CD14-positive monocyte (primary cell): Measurements from ENCODE around the gene CDKN1B. TPM values are rescaled to one million over a fixed set of nuclear protein-coding genes. Genes with fewer than 3 reads are reported as not detected.

Experiments used
- DNase-seq, 3 donors: peaks; one replicate each; pipeline ENCODE4 v3.0.0-alpha.2; 2011 to 2022
- H2AFZ ChIP-seq: 2 replicates; pipeline ENCODE4 v1.6.0; 2012; ENCODE audit warnings: mild to moderate bottlenecking, low read depth, low read length, inconsistent platforms; ENCODE audit not compliant: insufficient read depth, poor library complexity, severe bottlenecking
- H3K27ac ChIP-seq, 2 donors: 1 replicate in 1 of 2; 2 replicates in 1 of 2; pipeline ENCODE4 v1.5.1; 2012 to 2013; ENCODE audit warnings: low read length in 2 of 2, control low read depth in 1 of 2, inconsistent platforms in 1 of 2, low read depth in 1 of 2, mild to moderate bottlenecking in 1 of 2
- H3K27me3 ChIP-seq, 2 donors: one replicate each; pipeline versions ENCODE4 v1.6.0 to v1.6.1; 2011 to 2013; ENCODE audit warnings: low read length in 2 of 2; ENCODE audit not compliant: control insufficient read depth in 2 of 2, insufficient read depth in 2 of 2
- H3K36me3 ChIP-seq, 2 donors: replicated peaks in 1 of 2; 1 replicate in 1 of 2; 2 replicates in 1 of 2; pipeline versions ENCODE4 v1.5.1 to v1.6.1; 2012 to 2013; ENCODE audit warnings: low read length in 2 of 2, control low read depth in 1 of 2, inconsistent platforms in 1 of 2, mild to moderate bottlenecking in 1 of 2; ENCODE audit not compliant: insufficient read depth in 2 of 2, control insufficient read depth in 1 of 2
- H3K4me1 ChIP-seq, 2 donors: 1 replicate in 1 of 2; 2 replicates in 1 of 2; pipeline versions ENCODE4 v1.5.1 to v1.6.1; 2012 to 2013; ENCODE audit warnings: low read length in 2 of 2, control low read depth in 1 of 2, inconsistent platforms in 1 of 2, mild to moderate bottlenecking in 1 of 2, moderate library complexity in 1 of 2; ENCODE audit not compliant: insufficient read depth in 2 of 2, control insufficient read depth in 1 of 2
- H3K4me2 ChIP-seq: replicated peaks from 2 replicates; pipeline ENCODE3; 2012; ENCODE audit warnings: low read length, moderate library complexity, mild to moderate bottlenecking; ENCODE audit not compliant: poor library complexity, severe bottlenecking; ENCODE audit errors: extremely low read depth
- H3K4me3 ChIP-seq, 3 experiments: fragments of 200-600 bp in 1 of 3; sonication (generic) in 1 of 3; replicated peaks in 1 of 3; 1 replicate in 2 of 3; 2 replicates in 1 of 3; pipeline ENCODE4 v1.5.1; 2011 to 2013; ENCODE audit warnings: low read length in 3 of 3, mild to moderate bottlenecking in 3 of 3, control low read depth in 2 of 3, low read depth in 2 of 3, inconsistent platforms in 1 of 3, moderate library complexity in 1 of 3
- H3K79me2 ChIP-seq: 2 replicates; pipeline ENCODE4 v1.6.0; 2012; ENCODE audit warnings: mild to moderate bottlenecking, control low read depth, inconsistent platforms, low read length, moderate library complexity; ENCODE audit not compliant: insufficient read depth
- H3K9ac ChIP-seq: 2 replicates; pipeline ENCODE4 v1.6.0; 2017; ENCODE audit warnings: low read length, mild to moderate bottlenecking; ENCODE audit not compliant: insufficient read depth, poor library complexity, severe bottlenecking
- H3K9me3 ChIP-seq, 2 donors: replicated peaks in 1 of 2; 1 replicate in 1 of 2; 2 replicates in 1 of 2; pipeline versions ENCODE4 v1.5.1 to v1.6.1; 2012 to 2013; ENCODE audit warnings: low read length in 2 of 2, control low read depth in 1 of 2; ENCODE audit not compliant: control insufficient read depth in 1 of 2, insufficient read depth in 1 of 2
- H4K20me1 ChIP-seq: 2 replicates; pipeline ENCODE4 v1.6.0; 2012; ENCODE audit warnings: mild to moderate bottlenecking, low read length, control low read depth, moderate library complexity; ENCODE audit not compliant: insufficient read depth
- H3K27ac Mint-ChIP-seq, 7 donors: one replicate each; pipeline ENCODE4 v1.8.0; 2020; ENCODE audit warnings: mild to moderate bottlenecking in 7 of 7, mixed read lengths in 7 of 7, moderate library complexity in 6 of 7, inconsistent platforms in 2 of 7
- H3K27me3 Mint-ChIP-seq, 3 donors: one replicate each; pipeline ENCODE4 v1.8.0; 2021 to 2022; ENCODE audit warnings: low read depth in 3 of 3, mild to moderate bottlenecking in 3 of 3, mixed read lengths in 3 of 3, moderate library complexity in 3 of 3, inconsistent platforms in 1 of 3
- H3K36me3 Mint-ChIP-seq, 2 donors: one replicate each; pipeline ENCODE4 v1.8.0; 2020; ENCODE audit warnings: mixed read lengths in 2 of 2, inconsistent platforms in 1 of 2, mild to moderate bottlenecking in 1 of 2
- H3K4me1 Mint-ChIP-seq: one replicate; pipeline ENCODE4 v1.8.0; 2020; ENCODE audit warnings: mild to moderate bottlenecking, mixed read lengths
- H3K4me3 Mint-ChIP-seq, 2 donors: one replicate each; pipeline ENCODE4 v1.8.0; 2020; ENCODE audit warnings: mild to moderate bottlenecking in 2 of 2, mixed read lengths in 2 of 2, moderate library complexity in 1 of 2
- H3K9me3 Mint-ChIP-seq, 7 donors: one replicate each; pipeline ENCODE4 v1.8.0; 2020 to 2022; ENCODE audit warnings: mixed read lengths in 7 of 7, mild to moderate bottlenecking in 6 of 7, moderate library complexity in 6 of 7, inconsistent platforms in 2 of 7
- CTCF ChIP-seq: fragments of 200-600 bp; IDR thresholded peaks from one replicate; pipeline ENCODE4 v1.8.0; 2022; ENCODE audit warnings: antibody characterized with exemption, mild to moderate bottlenecking
- WGBS: methylation state at CpG from one replicate; pipeline ENCODE4 v1.1.5; 2013; ENCODE audit warnings: missing lambda C conversion rate; ENCODE audit not compliant: insufficient coverage; 5-methylcytosine and 5-hydroxymethylcytosine counted together
- intact Hi-C, 2 donors: fragments of 100-400 bp; cut with micrococcal nuclease; formaldehyde crosslinking; loops; one replicate each; pipeline versions ENCODE4 v1.15.0 to v1.15.1; 2023
- polyA plus RNA-seq, 3 donors: library from polyadenylated mRNA; depleted of rRNA in 1 of 3; unstranded in 2 of 3; stranded (reverse) in 1 of 3; fragments of 300-500 nt in 2 of 3; fragments of >200 nt in 1 of 3; fragmentation: Illumina TruSeq in 2 of 3; gene quantifications; 1 replicate in 2 of 3; 2 replicates in 1 of 3; pipeline ENCODE4 v1.2.3, GENCODE V29; 2012 to 2021

Gene CDKN1B
- polyA plus RNA-seq, 3 donors = 9.2 to 98.1 (median 9.5) TPM

GRCh38 chr12:12726555-12727093 is 9.5 kb downstream of the CDKN1B start:
- Mint-ChIP-seq H3K4me1 (peaks cover 40% of the 10 kb centered on the region), H3K9me3 (peaks cover 0 to 1% (median 0%) of the 10 kb centered on the region in 7 donors), H3K4me3 (peak overlapping the region; percentile 93 to 96), H3K36me3 (peaks cover 10% of the 10 kb centered on the region in 2 donors), H3K27ac (peak overlapping the region; percentile 94 to 99 (median 98)), H3K27me3 (peaks cover 0 to 6% (median 0%) of the 10 kb centered on the region in 3 donors)
- peak overlapping the region; percentile 80 for H3K9ac ChIP-seq
- peaks cover 21 to 36% of the 10 kb centered on the region in 2 donors for H3K4me1 ChIP-seq
- 5% methylated on average over 4 of the region's 6 CpGs for WGBS
- H3K27ac ChIP-seq = peak overlapping the region in 1 of 2 donors; percentile 96
- intact Hi-C loops = loop anchor here in 1 of 2 donors (10.0 kb wide), 1 partner anchor 372 kb away; the partner anchor contains the start of genes BORCS5 and MANSC1
- H3K4me3 ChIP-seq = peak overlapping the region; percentile 69 to 86 (median 84)
- H3K27me3 ChIP-seq = no peaks in the 10 kb centered on the region
- no peaks in the 10 kb centered on the region for H3K9me3 ChIP-seq
- peaks cover 83% of the 10 kb centered on the region for H3K79me2 ChIP-seq
- peak overlapping the region; percentile 84 for H3K4me2 ChIP-seq
- TF ChIP-seq CTCF = no peak
- DNase-seq = peak; percentile 44 to 79 (median 56)
- no peaks in the 10 kb centered on the region for H4K20me1 ChIP-seq
- H3K36me3 ChIP-seq = peaks cover 1 to 4% of the 10 kb centered on the region in 2 donors
- peak overlapping the region; percentile 68 for H2AFZ ChIP-seq

GRCh38 chr12:12731178-12731577 is 14.0 kb downstream of the CDKN1B start:
- peaks cover 29% of the 10 kb centered on the region for H3K4me1 Mint-ChIP-seq
- DNase-seq = no peak
- no peaks in the 10 kb centered on the region for H3K9me3 Mint-ChIP-seq
- Histone ChIP-seq H3K4me2 (no peak overlapping the region), H3K4me1 (peaks cover 8 to 17% of the 10 kb centered on the region in 2 donors), H3K27me3 (no peaks in the 10 kb centered on the region), H2AFZ (no peak overlapping the region), H4K20me1 (no peaks in the 10 kb centered on the region), H3K27ac (no peak overlapping the region), H3K79me2 (peaks cover 98% of the 10 kb centered on the region), H3K36me3 (peaks cover 0 to 7% of the 10 kb centered on the region in 2 donors), H3K9me3 (no peaks in the 10 kb centered on the region), H3K9ac (no peak overlapping the region), H3K4me3 (no peak overlapping the region)
- no peak overlapping the region for H3K4me3 Mint-ChIP-seq
- H3K27me3 Mint-ChIP-seq = no peaks in the 10 kb centered on the region
- H3K27ac Mint-ChIP-seq = no peak overlapping the region
- no peak for TF ChIP-seq CTCF
- H3K36me3 Mint-ChIP-seq = peaks cover 6 to 11% of the 10 kb centered on the region in 2 donors
- intact Hi-C loops = no loop called here
